Measurements from ENCODE around the gene WDR35. TPM values are rescaled to one million over a fixed set of nuclear protein-coding genes. Genes with fewer than 3 reads are reported as not detected.
"Not testable (repeated sequence)": the region's sequence is repeated elsewhere in the genome, so short reads cannot be mapped to it uniquely, and the experiment has no call there.

WDR35 gene
- total RNA-seq, 1 experiment from 2014 or later: 15.9 TPM

GRCh38 chr2:19882286-19882685 lies 107.6 kb downstream of the WDR35 start:
- no peak overlapping the region for H2AFZ ChIP-seq (ENCODE audit: low read length)
- H3K9ac ChIP-seq (ENCODE audit: low read length): no peak overlapping the region
- H3K36me3 ChIP-seq (ENCODE audit: insufficient read depth, low read length): no peaks in the 10 kb centered on the region
- no peaks in the 10 kb centered on the region; the same call in 1 of the 2 replicates for H4K20me1 ChIP-seq (ENCODE audit: insufficient read depth, low read depth, low read length)
- no peaks in the 10 kb centered on the region for H3K9me3 ChIP-seq (ENCODE audit: low read length)
- H3K9me2 ChIP-seq (replicated peaks; ENCODE audit: insufficient read depth, low read length): no peaks in the 10 kb centered on the region
- H3K27ac ChIP-seq (ENCODE audit: low read length): no peak overlapping the region
- DNase-seq: no peak
- no peaks in the 10 kb centered on the region for H3K27me3 ChIP-seq (ENCODE audit: low read length)
- H3K4me2 ChIP-seq (ENCODE audit: low read depth, low read length, poor library complexity, severe bottlenecking): no peak overlapping the region
- H3K4me3 ChIP-seq (ENCODE audit: low read length): no peak overlapping the region
- no peaks in the 10 kb centered on the region for H3K79me2 ChIP-seq (ENCODE audit: low read length)
- peaks cover 26% of the 10 kb centered on the region for H3K4me1 ChIP-seq (ENCODE audit: low read length)

DNA sequence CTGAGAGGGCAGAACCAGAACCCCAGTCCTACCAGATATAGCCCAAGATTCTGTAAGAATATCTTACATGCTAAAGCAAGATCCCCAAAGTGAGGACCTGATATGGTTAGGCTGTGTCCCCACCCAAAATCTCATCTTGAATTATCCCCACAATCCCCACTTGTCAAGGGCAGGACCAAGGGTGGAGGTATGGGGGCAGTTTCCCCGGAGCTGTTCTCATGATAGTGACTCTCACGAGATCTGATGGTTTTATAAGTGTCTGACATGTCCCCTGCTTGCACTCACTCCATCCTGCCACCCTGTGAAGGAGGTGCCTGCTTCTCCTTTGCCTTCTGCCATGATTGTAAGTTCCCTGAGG lies 108.0 kb downstream of the WDR35 start:
- Histone ChIP-seq H3K9me2 (replicated peaks; ENCODE audit: insufficient read depth, low read length) (no peaks in the 10 kb centered on the region), H4K20me1 (ENCODE audit: insufficient read depth, low read depth, low read length) (no peaks in the 10 kb centered on the region; the same call in 1 of the 2 replicates), H3K4me3 (ENCODE audit: low read length) (no peak overlapping the region), H3K79me2 (ENCODE audit: low read length) (no peaks in the 10 kb centered on the region), H3K36me3 (ENCODE audit: insufficient read depth, low read length) (no peaks in the 10 kb centered on the region), H3K9me3 (ENCODE audit: low read length) (no peaks in the 10 kb centered on the region), H3K4me1 (ENCODE audit: low read length) (peaks cover 22% of the 10 kb centered on the region), H3K4me2 (ENCODE audit: low read depth, low read length, poor library complexity, severe bottlenecking) (no peak overlapping the region), H3K27me3 (ENCODE audit: low read length) (no peaks in the 10 kb centered on the region), H3K27ac (ENCODE audit: low read length) (no peak overlapping the region), H3K9ac (ENCODE audit: low read length) (no peak overlapping the region), H2AFZ (ENCODE audit: low read length) (no peak overlapping the region)
- DNase-seq: no peak

GRCh38 chr2:19881221-19881907 lies 108.5 kb downstream of the WDR35 start:
- Histone ChIP-seq H3K36me3 (ENCODE audit: insufficient read depth, low read length) (no peaks in the 10 kb centered on the region), H2AFZ (ENCODE audit: low read length) (no peak overlapping the region), H3K27me3 (ENCODE audit: low read length) (no peaks in the 10 kb centered on the region), H3K79me2 (ENCODE audit: low read length) (no peaks in the 10 kb centered on the region), H3K4me2 (ENCODE audit: low read depth, low read length, poor library complexity, severe bottlenecking) (no peak overlapping the region), H3K4me1 (ENCODE audit: low read length) (peaks cover 16% of the 10 kb centered on the region), H3K9me3 (ENCODE audit: low read length) (no peaks in the 10 kb centered on the region), H3K27ac (ENCODE audit: low read length) (no peak overlapping the region), H3K4me3 (ENCODE audit: low read length) (no peak overlapping the region), H3K9ac (ENCODE audit: low read length) (no peak overlapping the region), H4K20me1 (ENCODE audit: insufficient read depth, low read depth, low read length) (no peaks in the 10 kb centered on the region; the same call in 1 of the 2 replicates), H3K9me2 (replicated peaks; ENCODE audit: insufficient read depth, low read length) (no peaks in the 10 kb centered on the region)
- no peak for DNase-seq

DNA sequence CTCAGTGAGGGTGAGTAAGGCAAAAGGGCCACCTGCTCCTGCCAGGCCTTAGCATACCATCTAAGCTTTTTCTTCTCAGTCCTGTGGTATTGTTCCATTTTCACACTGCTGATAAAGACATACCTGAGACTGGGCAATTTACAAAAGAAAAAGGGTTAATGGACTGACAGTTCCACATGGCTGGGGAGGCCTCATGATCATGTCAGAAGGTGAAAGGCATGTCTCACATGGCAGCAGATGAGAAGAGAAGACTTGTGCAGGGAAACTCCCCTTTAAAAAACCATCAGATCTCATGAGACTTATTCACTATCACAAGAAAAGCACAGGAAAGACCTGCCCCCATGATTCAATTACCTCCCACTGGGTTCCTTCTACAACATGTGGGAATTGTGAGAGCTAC lies 109.7 kb downstream of the WDR35 start:
- not testable (repeated sequence) for H3K4me1 ChIP-seq (ENCODE audit: low read length); H3K9me3 ChIP-seq (ENCODE audit: low read length); DNase-seq; H2AFZ ChIP-seq (ENCODE audit: low read length); H3K36me3 ChIP-seq (ENCODE audit: insufficient read depth, low read length); H3K79me2 ChIP-seq (ENCODE audit: low read length); H3K9me2 ChIP-seq (replicated peaks; ENCODE audit: insufficient read depth, low read length); H3K9ac ChIP-seq (ENCODE audit: low read length); H3K4me3 ChIP-seq (ENCODE audit: low read length); H3K27me3 ChIP-seq (ENCODE audit: low read length); H4K20me1 ChIP-seq (ENCODE audit: insufficient read depth, low read depth, low read length); H3K27ac ChIP-seq (ENCODE audit: low read length); H3K4me2 ChIP-seq (ENCODE audit: low read depth, low read length, poor library complexity, severe bottlenecking)

DNA sequence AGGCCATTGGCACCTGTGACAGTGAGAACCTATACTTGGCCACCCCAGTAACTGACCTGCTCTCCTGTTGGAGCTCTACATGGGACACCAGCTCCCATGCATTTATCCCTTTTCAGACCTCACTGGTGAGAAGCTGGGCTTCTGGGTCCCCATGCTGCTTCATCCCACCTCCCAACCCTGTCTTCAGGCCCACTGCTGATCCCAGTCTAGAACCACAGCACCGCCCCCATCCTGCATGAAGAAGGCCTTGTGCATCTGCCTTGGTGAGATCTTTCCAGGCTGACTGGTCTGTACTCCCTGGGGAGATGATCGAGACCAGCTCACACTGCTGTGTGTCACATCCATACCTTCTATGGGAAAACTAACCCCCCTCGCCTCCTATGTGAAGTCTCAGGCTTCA lies 110.8 kb downstream of the WDR35 start:
- H3K36me3 ChIP-seq (ENCODE audit: insufficient read depth, low read length): no peaks in the 10 kb centered on the region
- no peaks in the 10 kb centered on the region for H3K9me2 ChIP-seq (replicated peaks; ENCODE audit: insufficient read depth, low read length)
- no peaks in the 10 kb centered on the region for H3K27me3 ChIP-seq (ENCODE audit: low read length)
- no peaks in the 10 kb centered on the region for H3K9me3 ChIP-seq (ENCODE audit: low read length)
- no peak for DNase-seq
- no peaks in the 10 kb centered on the region for H4K20me1 ChIP-seq (ENCODE audit: insufficient read depth, low read depth, low read length)
- H2AFZ ChIP-seq (ENCODE audit: low read length): no peak overlapping the region
- H3K4me2 ChIP-seq (ENCODE audit: low read depth, low read length, poor library complexity, severe bottlenecking): no peak overlapping the region
- no peak overlapping the region for H3K4me3 ChIP-seq (ENCODE audit: low read length)
- no peaks in the 10 kb centered on the region for H3K4me1 ChIP-seq (ENCODE audit: low read length)
- no peak overlapping the region for H3K9ac ChIP-seq (ENCODE audit: low read length)
- no peak overlapping the region for H3K27ac ChIP-seq (ENCODE audit: low read length)
- H3K79me2 ChIP-seq (ENCODE audit: low read length): no peaks in the 10 kb centered on the region

DNA sequence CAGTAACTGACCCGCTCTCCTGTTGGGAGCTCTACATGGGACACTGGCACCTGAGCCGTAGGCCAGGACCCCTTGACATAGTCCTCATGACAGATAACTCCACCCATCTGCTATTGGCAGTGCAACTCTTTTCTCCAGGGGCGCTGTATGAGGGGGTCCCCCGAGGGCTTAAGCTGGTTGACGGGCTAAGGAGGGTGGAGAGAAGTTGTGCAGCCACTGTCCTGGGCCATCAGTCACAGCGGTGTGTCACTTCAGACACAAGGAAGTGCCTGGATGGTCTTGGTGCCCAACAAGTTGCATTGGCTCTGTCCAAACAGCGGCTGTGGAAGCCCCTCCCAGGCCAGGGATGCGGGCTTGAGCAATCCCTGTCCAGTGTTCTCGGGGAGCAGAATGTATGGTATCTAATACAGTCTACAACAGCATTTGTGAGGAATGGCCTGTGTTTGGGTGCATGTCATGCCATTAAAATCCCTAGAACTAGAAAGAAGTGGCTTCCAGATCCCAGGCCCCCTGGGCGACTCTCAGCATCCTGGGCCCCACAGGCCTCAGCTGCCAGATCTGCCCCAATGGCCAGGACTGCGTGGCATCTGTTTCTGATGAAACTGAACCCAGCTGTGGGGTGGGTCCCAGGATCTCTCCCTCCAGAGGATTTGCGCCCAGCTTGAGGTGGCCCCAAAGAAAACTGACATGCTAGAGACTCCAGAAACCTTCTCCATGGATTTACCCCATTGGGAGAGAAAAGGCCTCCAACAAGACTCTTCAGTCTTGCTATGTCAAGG lies 111.4 kb downstream of the WDR35 start:
- H3K27me3 ChIP-seq (ENCODE audit: low read length): no peaks in the 10 kb centered on the region
- H3K79me2 ChIP-seq (ENCODE audit: low read length): no peaks in the 10 kb centered on the region
- DNase-seq: no peak
- no peaks in the 10 kb centered on the region for H3K9me2 ChIP-seq (replicated peaks; ENCODE audit: insufficient read depth, low read length)
- no peak overlapping the region for H2AFZ ChIP-seq (ENCODE audit: low read length)
- H4K20me1 ChIP-seq (ENCODE audit: insufficient read depth, low read depth, low read length): no peaks in the 10 kb centered on the region
- no peaks in the 10 kb centered on the region for H3K4me1 ChIP-seq (ENCODE audit: low read length)
- no peak overlapping the region for H3K4me3 ChIP-seq (ENCODE audit: low read length)
- no peaks in the 10 kb centered on the region for H3K9me3 ChIP-seq (ENCODE audit: low read length)
- H3K36me3 ChIP-seq (ENCODE audit: insufficient read depth, low read length): no peaks in the 10 kb centered on the region
- H3K27ac ChIP-seq (ENCODE audit: low read length): no peak overlapping the region
- H3K4me2 ChIP-seq (ENCODE audit: low read depth, low read length, poor library complexity, severe bottlenecking): no peak overlapping the region
- no peak overlapping the region for H3K9ac ChIP-seq (ENCODE audit: low read length)

GRCh38 chr2:19876751-19877150 lies 113.2 kb downstream of the WDR35 start:
- no peaks in the 10 kb centered on the region for H4K20me1 ChIP-seq (ENCODE audit: insufficient read depth, low read depth, low read length)
- no peak overlapping the region for H3K4me2 ChIP-seq (ENCODE audit: low read depth, low read length, poor library complexity, severe bottlenecking)
- no peaks in the 10 kb centered on the region for H3K9me2 ChIP-seq (replicated peaks; ENCODE audit: insufficient read depth, low read length)
- H3K4me3 ChIP-seq (ENCODE audit: low read length): no peak overlapping the region
- H3K27ac ChIP-seq (ENCODE audit: low read length): no peak overlapping the region
- H3K9me3 ChIP-seq (ENCODE audit: low read length): no peaks in the 10 kb centered on the region
- no peaks in the 10 kb centered on the region for H3K79me2 ChIP-seq (ENCODE audit: low read length)
- H3K9ac ChIP-seq (ENCODE audit: low read length): no peak overlapping the region
- H2AFZ ChIP-seq (ENCODE audit: low read length): no peak overlapping the region
- DNase-seq: no peak
- H3K36me3 ChIP-seq (ENCODE audit: insufficient read depth, low read length): no peaks in the 10 kb centered on the region
- H3K27me3 ChIP-seq (ENCODE audit: low read length): no peaks in the 10 kb centered on the region
- H3K4me1 ChIP-seq (ENCODE audit: low read length): no peaks in the 10 kb centered on the region

GRCh38 chr2:19875280-19875679 lies 114.6 kb downstream of the WDR35 start:
- Histone ChIP-seq H3K4me1 (ENCODE audit: low read length) (no peaks in the 10 kb centered on the region), H3K27me3 (ENCODE audit: low read length) (no peaks in the 10 kb centered on the region), H3K9me3 (ENCODE audit: low read length) (no peaks in the 10 kb centered on the region), H3K27ac (ENCODE audit: low read length) (no peak overlapping the region), H3K36me3 (ENCODE audit: insufficient read depth, low read length) (no peaks in the 10 kb centered on the region), H3K9ac (ENCODE audit: low read length) (no peak overlapping the region), H3K4me3 (ENCODE audit: low read length) (no peak overlapping the region), H3K9me2 (replicated peaks; ENCODE audit: insufficient read depth, low read length) (no peaks in the 10 kb centered on the region), H3K4me2 (ENCODE audit: low read depth, low read length, poor library complexity, severe bottlenecking) (no peak overlapping the region), H4K20me1 (ENCODE audit: insufficient read depth, low read depth, low read length) (no peaks in the 10 kb centered on the region), H2AFZ (ENCODE audit: low read length) (no peak overlapping the region), H3K79me2 (ENCODE audit: low read length) (no peaks in the 10 kb centered on the region)
- no peak for DNase-seq
